ENCODE data around the gene PLA2G7. TPM values are rescaled to one million over a fixed set of nuclear protein-coding genes. Genes with fewer than 3 reads are reported as not detected.

PLA2G7 gene
- total RNA-seq, 1 experiment from 2014 or later, result 2.3 TPM

DNA sequence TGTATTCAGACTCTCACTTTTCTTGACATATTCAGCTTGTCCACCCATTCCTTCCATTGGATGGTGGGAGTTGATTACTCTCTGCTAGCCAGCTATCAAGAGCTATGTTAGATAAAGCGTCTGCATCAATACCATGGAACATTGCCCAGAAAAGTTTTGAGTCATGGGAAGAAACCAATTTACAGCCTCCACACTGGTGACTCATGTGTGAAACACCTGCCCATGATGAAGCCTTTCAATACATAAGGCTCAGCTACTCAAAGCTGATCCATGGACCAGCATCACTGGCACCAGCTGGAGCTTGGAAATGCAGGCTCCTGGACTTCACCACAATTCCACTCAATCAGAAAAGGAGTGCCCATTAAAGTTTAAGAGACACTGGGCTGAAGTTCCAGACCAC lies 16.1 kb downstream of the PLA2G7 start (continued):
- TF ChIP-seq NR2C2 (CRISPR knock-in tag; IDR thresholded peaks at IDR 0.05) (no peak), SMAD3 (CRISPR knock-in tag; IDR thresholded peaks at IDR 0.05; ENCODE audit: borderline replicate concordance) (no peak), ESRRA (CRISPR knock-in tag; IDR thresholded peaks at IDR 0.05; ENCODE audit: borderline replicate concordance) (no peak), SP1 (CRISPR knock-in tag; conservative IDR thresholded peaks at IDR 0.05) (no peak), TEAD1 (CRISPR knock-in tag; IDR thresholded peaks at IDR 0.05) (no peak), MYBL2 (CRISPR knock-in tag; IDR thresholded peaks at IDR 0.05) (no peak), GABPB1 (CRISPR knock-in tag; IDR thresholded peaks at IDR 0.05) (no peak)
- TF ChIP-seq, protein P1, sequence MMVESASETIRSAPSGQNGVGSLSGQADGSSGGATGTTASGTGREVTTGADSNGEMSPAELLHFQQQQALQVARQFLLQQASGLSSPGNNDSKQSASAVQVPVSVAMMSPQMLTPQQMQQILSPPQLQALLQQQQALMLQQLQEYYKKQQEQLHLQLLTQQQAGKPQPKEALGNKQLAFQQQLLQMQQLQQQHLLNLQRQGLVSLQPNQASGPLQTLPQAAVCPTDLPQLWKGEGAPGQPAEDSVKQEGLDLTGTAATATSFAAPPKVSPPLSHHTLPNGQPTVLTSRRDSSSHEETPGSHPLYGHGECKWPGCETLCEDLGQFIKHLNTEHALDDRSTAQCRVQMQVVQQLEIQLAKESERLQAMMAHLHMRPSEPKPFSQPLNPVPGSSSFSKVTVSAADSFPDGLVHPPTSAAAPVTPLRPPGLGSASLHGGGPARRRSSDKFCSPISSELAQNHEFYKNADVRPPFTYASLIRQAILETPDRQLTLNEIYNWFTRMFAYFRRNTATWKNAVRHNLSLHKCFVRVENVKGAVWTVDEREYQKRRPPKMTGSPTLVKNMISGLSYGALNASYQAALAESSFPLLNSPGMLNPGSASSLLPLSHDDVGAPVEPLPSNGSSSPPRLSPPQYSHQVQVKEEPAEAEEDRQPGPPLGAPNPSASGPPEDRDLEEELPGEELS (CRISPR knock-in tag; IDR thresholded peaks at IDR 0.05), result no peak
- TF ChIP-seq, protein P2, sequence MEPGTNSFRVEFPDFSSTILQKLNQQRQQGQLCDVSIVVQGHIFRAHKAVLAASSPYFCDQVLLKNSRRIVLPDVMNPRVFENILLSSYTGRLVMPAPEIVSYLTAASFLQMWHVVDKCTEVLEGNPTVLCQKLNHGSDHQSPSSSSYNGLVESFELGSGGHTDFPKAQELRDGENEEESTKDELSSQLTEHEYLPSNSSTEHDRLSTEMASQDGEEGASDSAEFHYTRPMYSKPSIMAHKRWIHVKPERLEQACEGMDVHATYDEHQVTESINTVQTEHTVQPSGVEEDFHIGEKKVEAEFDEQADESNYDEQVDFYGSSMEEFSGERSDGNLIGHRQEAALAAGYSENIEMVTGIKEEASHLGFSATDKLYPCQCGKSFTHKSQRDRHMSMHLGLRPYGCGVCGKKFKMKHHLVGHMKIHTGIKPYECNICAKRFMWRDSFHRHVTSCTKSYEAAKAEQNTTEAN (CRISPR knock-in tag; IDR thresholded peaks at IDR 0.05), result no peak
- TF ChIP-seq, protein P3, sequence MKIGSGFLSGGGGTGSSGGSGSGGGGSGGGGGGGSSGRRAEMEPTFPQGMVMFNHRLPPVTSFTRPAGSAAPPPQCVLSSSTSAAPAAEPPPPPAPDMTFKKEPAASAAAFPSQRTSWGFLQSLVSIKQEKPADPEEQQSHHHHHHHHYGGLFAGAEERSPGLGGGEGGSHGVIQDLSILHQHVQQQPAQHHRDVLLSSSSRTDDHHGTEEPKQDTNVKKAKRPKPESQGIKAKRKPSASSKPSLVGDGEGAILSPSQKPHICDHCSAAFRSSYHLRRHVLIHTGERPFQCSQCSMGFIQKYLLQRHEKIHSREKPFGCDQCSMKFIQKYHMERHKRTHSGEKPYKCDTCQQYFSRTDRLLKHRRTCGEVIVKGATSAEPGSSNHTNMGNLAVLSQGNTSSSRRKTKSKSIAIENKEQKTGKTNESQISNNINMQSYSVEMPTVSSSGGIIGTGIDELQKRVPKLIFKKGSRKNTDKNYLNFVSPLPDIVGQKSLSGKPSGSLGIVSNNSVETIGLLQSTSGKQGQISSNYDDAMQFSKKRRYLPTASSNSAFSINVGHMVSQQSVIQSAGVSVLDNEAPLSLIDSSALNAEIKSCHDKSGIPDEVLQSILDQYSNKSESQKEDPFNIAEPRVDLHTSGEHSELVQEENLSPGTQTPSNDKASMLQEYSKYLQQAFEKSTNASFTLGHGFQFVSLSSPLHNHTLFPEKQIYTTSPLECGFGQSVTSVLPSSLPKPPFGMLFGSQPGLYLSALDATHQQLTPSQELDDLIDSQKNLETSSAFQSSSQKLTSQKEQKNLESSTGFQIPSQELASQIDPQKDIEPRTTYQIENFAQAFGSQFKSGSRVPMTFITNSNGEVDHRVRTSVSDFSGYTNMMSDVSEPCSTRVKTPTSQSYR (CRISPR knock-in tag; IDR thresholded peaks at IDR 0.05), result no peak
- TF ChIP-seq, protein P4, sequence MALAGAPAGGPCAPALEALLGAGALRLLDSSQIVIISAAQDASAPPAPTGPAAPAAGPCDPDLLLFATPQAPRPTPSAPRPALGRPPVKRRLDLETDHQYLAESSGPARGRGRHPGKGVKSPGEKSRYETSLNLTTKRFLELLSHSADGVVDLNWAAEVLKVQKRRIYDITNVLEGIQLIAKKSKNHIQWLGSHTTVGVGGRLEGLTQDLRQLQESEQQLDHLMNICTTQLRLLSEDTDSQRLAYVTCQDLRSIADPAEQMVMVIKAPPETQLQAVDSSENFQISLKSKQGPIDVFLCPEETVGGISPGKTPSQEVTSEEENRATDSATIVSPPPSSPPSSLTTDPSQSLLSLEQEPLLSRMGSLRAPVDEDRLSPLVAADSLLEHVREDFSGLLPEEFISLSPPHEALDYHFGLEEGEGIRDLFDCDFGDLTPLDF (CRISPR knock-in tag; IDR thresholded peaks at IDR 0.05), result no peak
- TF ChIP-seq, protein P5, sequence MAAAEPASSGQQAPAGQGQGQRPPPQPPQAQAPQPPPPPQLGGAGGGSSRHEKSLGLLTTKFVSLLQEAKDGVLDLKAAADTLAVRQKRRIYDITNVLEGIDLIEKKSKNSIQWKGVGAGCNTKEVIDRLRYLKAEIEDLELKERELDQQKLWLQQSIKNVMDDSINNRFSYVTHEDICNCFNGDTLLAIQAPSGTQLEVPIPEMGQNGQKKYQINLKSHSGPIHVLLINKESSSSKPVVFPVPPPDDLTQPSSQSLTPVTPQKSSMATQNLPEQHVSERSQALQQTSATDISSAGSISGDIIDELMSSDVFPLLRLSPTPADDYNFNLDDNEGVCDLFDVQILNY (CRISPR knock-in tag; IDR thresholded peaks at IDR 0.05), result no peak
- TF ChIP-seq, protein P6, sequence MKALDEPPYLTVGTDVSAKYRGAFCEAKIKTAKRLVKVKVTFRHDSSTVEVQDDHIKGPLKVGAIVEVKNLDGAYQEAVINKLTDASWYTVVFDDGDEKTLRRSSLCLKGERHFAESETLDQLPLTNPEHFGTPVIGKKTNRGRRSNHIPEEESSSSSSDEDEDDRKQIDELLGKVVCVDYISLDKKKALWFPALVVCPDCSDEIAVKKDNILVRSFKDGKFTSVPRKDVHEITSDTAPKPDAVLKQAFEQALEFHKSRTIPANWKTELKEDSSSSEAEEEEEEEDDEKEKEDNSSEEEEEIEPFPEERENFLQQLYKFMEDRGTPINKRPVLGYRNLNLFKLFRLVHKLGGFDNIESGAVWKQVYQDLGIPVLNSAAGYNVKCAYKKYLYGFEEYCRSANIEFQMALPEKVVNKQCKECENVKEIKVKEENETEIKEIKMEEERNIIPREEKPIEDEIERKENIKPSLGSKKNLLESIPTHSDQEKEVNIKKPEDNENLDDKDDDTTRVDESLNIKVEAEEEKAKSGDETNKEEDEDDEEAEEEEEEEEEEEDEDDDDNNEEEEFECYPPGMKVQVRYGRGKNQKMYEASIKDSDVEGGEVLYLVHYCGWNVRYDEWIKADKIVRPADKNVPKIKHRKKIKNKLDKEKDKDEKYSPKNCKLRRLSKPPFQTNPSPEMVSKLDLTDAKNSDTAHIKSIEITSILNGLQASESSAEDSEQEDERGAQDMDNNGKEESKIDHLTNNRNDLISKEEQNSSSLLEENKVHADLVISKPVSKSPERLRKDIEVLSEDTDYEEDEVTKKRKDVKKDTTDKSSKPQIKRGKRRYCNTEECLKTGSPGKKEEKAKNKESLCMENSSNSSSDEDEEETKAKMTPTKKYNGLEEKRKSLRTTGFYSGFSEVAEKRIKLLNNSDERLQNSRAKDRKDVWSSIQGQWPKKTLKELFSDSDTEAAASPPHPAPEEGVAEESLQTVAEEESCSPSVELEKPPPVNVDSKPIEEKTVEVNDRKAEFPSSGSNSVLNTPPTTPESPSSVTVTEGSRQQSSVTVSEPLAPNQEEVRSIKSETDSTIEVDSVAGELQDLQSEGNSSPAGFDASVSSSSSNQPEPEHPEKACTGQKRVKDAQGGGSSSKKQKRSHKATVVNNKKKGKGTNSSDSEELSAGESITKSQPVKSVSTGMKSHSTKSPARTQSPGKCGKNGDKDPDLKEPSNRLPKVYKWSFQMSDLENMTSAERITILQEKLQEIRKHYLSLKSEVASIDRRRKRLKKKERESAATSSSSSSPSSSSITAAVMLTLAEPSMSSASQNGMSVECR (CRISPR knock-in tag; IDR thresholded peaks at IDR 0.05; ENCODE audit: borderline replicate concordance), result no peak

DNA sequence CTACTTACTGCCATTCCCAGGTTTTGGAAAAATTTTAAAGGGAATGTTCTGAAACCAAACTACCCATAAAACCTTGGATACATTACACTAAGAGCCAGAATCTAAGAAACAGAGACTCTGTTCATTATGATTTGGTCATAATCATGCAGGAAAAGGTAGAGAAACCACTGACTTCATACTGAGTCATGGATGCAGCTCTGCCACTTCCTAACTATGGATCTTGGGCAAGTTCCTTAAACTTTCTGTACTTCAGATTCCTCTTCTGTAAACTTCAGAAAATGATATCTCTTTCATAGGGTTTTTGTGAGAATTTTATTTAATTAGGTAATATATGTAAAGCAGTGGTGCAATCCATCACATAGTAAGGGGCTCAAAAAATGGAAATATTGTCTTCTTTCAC lies 20.0 kb downstream of the PLA2G7 start:
- Mint-ChIP-seq H3K27me3 (ENCODE audit: low read depth) (no peaks in the 10 kb centered on the region), H3K27ac (no peak overlapping the region), H3K4me1 (no peaks in the 10 kb centered on the region), H3K4me3 (no peak overlapping the region), H3K9me3 (no peaks in the 10 kb centered on the region), H3K36me3 (no peaks in the 10 kb centered on the region)
- TF ChIP-seq NR1H2 (CRISPR knock-in tag; IDR thresholded peaks at IDR 0.05) (no peak), IRF2 (CRISPR knock-in tag; IDR thresholded peaks at IDR 0.05; ENCODE audit: borderline replicate concordance, low read depth) (no peak), EMX1 (CRISPR knock-in tag; IDR thresholded peaks at IDR 0.05) (no peak)
- TF ChIP-seq, protein P7, sequence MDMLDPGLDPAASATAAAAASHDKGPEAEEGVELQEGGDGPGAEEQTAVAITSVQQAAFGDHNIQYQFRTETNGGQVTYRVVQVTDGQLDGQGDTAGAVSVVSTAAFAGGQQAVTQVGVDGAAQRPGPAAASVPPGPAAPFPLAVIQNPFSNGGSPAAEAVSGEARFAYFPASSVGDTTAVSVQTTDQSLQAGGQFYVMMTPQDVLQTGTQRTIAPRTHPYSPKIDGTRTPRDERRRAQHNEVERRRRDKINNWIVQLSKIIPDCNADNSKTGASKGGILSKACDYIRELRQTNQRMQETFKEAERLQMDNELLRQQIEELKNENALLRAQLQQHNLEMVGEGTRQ (CRISPR knock-in tag; IDR thresholded peaks at IDR 0.05), result no peak
- TF ChIP-seq, protein P5 (CRISPR knock-in tag; IDR thresholded peaks at IDR 0.05), result no peak
- ChIA-PET CTCF (no interaction called here), POLR2A (no interaction called here)
- no peak for DNase-seq (ENCODE audit: low spot score)
- no peak for ATAC-seq

Measured in WTC11 (cell line).